ENCODE measurements around the gene CBX2. TPM values are rescaled to one million over a fixed set of nuclear protein-coding genes. Genes with fewer than 3 reads are reported as not detected.

Gene CBX2
- total and polyA plus RNA-seq, 2 donors (not counting 1 experiment from before 2014, with no cell fraction given): 0.77 to 0.83 TPM

DNA sequence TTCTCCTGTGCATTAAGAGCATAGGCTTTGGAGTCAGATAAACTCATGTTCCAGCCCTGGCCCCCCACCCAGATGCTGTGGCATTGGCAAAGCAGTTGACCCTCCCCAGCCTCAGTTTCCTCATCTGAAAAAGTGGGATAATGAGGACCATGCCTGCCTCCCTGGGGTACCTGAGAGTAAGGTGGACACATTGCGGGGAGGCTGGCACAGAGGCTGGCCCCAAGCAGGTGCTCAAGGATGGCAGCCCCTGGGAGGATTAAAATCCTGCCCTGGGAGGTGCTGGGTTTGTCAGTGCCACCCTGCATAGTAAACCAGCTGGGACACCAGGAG is 35.4 kb upstream of the CBX2 start:
- DNase-seq (ENCODE audit: low read depth in 2 of 2): no peak
- no peaks in the 10 kb centered on the region for H4K20me1 ChIP-seq (ENCODE audit: control insufficient read depth, extremely low read depth, insufficient read depth, low read length)
- H3K27me3 ChIP-seq (ENCODE audit: control insufficient read depth, insufficient read depth, low read length): peaks cover 21% of the 10 kb centered on the region
- H3K4me2 ChIP-seq (ENCODE audit: extremely low read depth, insufficient read depth, low read length): no peak overlapping the region
- H3K36me3 ChIP-seq (ENCODE audit: control insufficient read depth, insufficient read depth, low read length): no peaks in the 10 kb centered on the region
- no peaks in the 10 kb centered on the region for H3K4me1 ChIP-seq (ENCODE audit: control insufficient read depth, extremely low read depth, insufficient read depth, low read length)
- no peak overlapping the region for H3K4me3 ChIP-seq (replicated peaks in 1 of 4; ENCODE audit: control extremely low read depth in 1 of 4, insufficient read depth in 1 of 4, low read depth in 3 of 4, low read length in 4 of 4)
- H3K9me3 ChIP-seq (ENCODE audit: control insufficient read depth, insufficient read depth, low read depth, low read length): no peaks in the 10 kb centered on the region
- no peak overlapping the region for H3K27ac ChIP-seq (ENCODE audit: insufficient read depth, low read length)
- TF ChIP-seq, protein P1, sequence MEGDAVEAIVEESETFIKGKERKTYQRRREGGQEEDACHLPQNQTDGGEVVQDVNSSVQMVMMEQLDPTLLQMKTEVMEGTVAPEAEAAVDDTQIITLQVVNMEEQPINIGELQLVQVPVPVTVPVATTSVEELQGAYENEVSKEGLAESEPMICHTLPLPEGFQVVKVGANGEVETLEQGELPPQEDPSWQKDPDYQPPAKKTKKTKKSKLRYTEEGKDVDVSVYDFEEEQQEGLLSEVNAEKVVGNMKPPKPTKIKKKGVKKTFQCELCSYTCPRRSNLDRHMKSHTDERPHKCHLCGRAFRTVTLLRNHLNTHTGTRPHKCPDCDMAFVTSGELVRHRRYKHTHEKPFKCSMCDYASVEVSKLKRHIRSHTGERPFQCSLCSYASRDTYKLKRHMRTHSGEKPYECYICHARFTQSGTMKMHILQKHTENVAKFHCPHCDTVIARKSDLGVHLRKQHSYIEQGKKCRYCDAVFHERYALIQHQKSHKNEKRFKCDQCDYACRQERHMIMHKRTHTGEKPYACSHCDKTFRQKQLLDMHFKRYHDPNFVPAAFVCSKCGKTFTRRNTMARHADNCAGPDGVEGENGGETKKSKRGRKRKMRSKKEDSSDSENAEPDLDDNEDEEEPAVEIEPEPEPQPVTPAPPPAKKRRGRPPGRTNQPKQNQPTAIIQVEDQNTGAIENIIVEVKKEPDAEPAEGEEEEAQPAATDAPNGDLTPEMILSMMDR (conservative IDR thresholded peaks at IDR 0.05 in 1 of 2, IDR thresholded peaks at IDR 0.05 in 1 of 2; ENCODE audit: low read depth in 1 of 2, low read length in 2 of 2): no peak
- TF ChIP-seq EZH2 (IDR thresholded peaks at IDR 0.05; ENCODE audit: low read length, missing control alignments): no peak
- no peak overlapping the region for H3K9ac ChIP-seq (ENCODE audit: insufficient read depth, low read length)
- H2AFZ ChIP-seq (ENCODE audit: low read length): no peak overlapping the region
- H3K79me2 ChIP-seq (ENCODE audit: control insufficient read depth, insufficient read depth, low read length): no peaks in the 10 kb centered on the region

DNA sequence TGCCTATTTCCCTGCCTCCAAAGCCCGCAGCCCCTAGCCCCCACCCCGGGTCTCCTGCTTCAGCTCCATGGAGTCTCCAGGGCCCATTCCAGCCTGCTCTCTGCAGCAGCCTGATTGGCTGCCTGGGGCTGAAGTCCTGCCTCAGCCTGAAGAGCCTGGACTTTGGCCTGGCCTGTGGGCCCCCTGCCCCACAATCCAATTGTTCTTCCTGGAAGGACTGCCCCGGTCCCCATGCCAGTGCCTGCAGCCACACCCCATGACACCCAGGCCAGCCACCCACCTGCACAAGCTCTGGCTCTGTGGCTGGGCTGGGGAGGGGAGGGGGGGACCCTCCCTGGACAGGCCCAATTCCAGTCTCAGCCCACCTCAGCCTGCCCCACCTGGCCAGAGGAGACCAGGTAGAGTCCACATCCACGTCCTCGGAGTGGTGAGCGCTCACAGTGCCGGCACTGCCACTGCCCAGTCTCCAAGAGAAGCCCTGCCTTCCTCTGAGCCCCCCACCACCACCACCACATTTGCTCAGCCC is 34.9 kb upstream of the CBX2 start:
- no peak for TF ChIP-seq EZH2 (IDR thresholded peaks at IDR 0.05; ENCODE audit: low read length, missing control alignments)
- TF ChIP-seq, protein P1 (conservative IDR thresholded peaks at IDR 0.05 in 1 of 2, IDR thresholded peaks at IDR 0.05 in 1 of 2; ENCODE audit: low read depth in 1 of 2, low read length in 2 of 2): no peak
- Histone ChIP-seq H3K9ac (ENCODE audit: insufficient read depth, low read length) (no peak overlapping the region), H2AFZ (ENCODE audit: low read length) (no peak overlapping the region), H3K4me3 (replicated peaks in 1 of 4; ENCODE audit: control extremely low read depth in 1 of 4, insufficient read depth in 1 of 4, low read depth in 3 of 4, low read length in 4 of 4) (no peak overlapping the region), H3K27ac (ENCODE audit: insufficient read depth, low read length) (no peak overlapping the region), H3K4me2 (ENCODE audit: extremely low read depth, insufficient read depth, low read length) (no peak overlapping the region), H3K4me1 (ENCODE audit: control insufficient read depth, extremely low read depth, insufficient read depth, low read length) (no peaks in the 10 kb centered on the region), H3K9me3 (ENCODE audit: control insufficient read depth, insufficient read depth, low read depth, low read length) (no peaks in the 10 kb centered on the region), H4K20me1 (ENCODE audit: control insufficient read depth, extremely low read depth, insufficient read depth, low read length) (no peaks in the 10 kb centered on the region), H3K79me2 (ENCODE audit: control insufficient read depth, insufficient read depth, low read length) (no peaks in the 10 kb centered on the region), H3K36me3 (ENCODE audit: control insufficient read depth, insufficient read depth, low read length) (no peaks in the 10 kb centered on the region), H3K27me3 (ENCODE audit: control insufficient read depth, insufficient read depth, low read length) (peaks cover 25% of the 10 kb centered on the region)
- DNase-seq (ENCODE audit: low read depth in 2 of 2): no peak

DNA sequence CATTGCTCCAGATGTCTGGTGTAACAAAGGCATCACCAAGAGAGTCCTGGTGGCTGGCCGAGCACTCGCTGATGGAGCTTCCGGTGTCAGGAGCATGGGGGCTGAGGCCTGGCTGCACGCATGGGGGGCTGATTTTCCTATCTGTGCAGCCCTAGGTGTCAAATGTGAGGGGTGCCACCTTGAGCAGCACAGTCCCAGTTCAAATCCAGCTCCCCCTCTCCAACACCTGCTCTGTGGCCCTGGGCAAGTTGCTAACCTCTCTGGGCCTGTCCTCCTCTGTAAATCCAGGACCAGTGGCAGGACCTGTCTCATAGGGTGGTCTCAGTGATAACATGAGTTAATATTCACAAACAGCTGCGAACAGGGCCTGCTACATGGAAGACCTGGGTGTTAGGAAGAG is 34.3 kb upstream of the CBX2 start:
- Histone ChIP-seq H2AFZ (ENCODE audit: low read length) (no peak overlapping the region), H3K4me2 (ENCODE audit: extremely low read depth, insufficient read depth, low read length) (no peak overlapping the region), H3K27me3 (ENCODE audit: control insufficient read depth, insufficient read depth, low read length) (peaks cover 29% of the 10 kb centered on the region), H4K20me1 (ENCODE audit: control insufficient read depth, extremely low read depth, insufficient read depth, low read length) (no peaks in the 10 kb centered on the region), H3K79me2 (ENCODE audit: control insufficient read depth, insufficient read depth, low read length) (no peaks in the 10 kb centered on the region), H3K4me3 (replicated peaks in 1 of 4; ENCODE audit: control extremely low read depth in 1 of 4, insufficient read depth in 1 of 4, low read depth in 3 of 4, low read length in 4 of 4) (no peak overlapping the region), H3K9ac (ENCODE audit: insufficient read depth, low read length) (no peak overlapping the region), H3K27ac (ENCODE audit: insufficient read depth, low read length) (no peak overlapping the region), H3K36me3 (ENCODE audit: control insufficient read depth, insufficient read depth, low read length) (no peaks in the 10 kb centered on the region), H3K4me1 (ENCODE audit: control insufficient read depth, extremely low read depth, insufficient read depth, low read length) (no peaks in the 10 kb centered on the region), H3K9me3 (ENCODE audit: control insufficient read depth, insufficient read depth, low read depth, low read length) (no peaks in the 10 kb centered on the region)
- DNase-seq (ENCODE audit: low read depth in 2 of 2): no peak
- no peak for TF ChIP-seq EZH2 (IDR thresholded peaks at IDR 0.05; ENCODE audit: low read length, missing control alignments)
- TF ChIP-seq, protein P1 (conservative IDR thresholded peaks at IDR 0.05 in 1 of 2, IDR thresholded peaks at IDR 0.05 in 1 of 2; ENCODE audit: low read depth in 1 of 2, low read length in 2 of 2): no peak

All from fibroblast of lung (primary cell).